Measurements from ENCODE around the gene C9orf43. TPM values are rescaled to one million over a fixed set of nuclear protein-coding genes. Genes with fewer than 3 reads are reported as not detected.
A peak's percentile ranks its signal among the peaks of the same experiment; 100 is the strongest.

Gene C9orf43
- total and polyA plus RNA-seq, 10 of the 15 experiments (the other 5 are each of a cell fraction or from before 2014, with no cell fraction given), result 0.08 to 0.79 (median 0.55) TPM

DNA sequence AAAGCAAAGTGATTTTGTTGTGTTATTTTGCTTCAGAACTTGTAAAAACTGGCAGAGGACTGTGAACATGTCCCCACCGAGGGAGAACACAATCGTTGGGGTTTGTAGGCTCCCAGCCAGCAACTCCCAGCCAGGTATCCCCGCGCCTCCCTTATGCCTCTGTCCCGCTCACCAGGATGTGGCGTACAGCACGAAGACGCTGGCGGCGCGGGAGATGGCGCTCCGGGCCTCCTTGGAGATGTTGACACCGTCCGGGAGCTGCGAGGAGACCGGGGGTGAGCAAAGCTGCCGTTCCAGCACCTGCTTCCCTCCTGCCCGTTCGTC is 702 bp upstream of the C9orf43 start (continued):
- no peak for TF ChIP-seq SPI1 (IDR thresholded peaks at IDR 0.05; ENCODE audit: borderline replicate concordance, insufficient read depth, low read depth, low read length)
- TF ChIP-seq MTA3 (IDR thresholded peaks at IDR 0.05; ENCODE audit: borderline replicate concordance, low read length), result no peak
- no peak for TF ChIP-seq YBX1 (IDR thresholded peaks at IDR 0.05)
- TF ChIP-seq RFX5 (IDR thresholded peaks at IDR 0.05; ENCODE audit: low read depth, low read length), result no peak
- TF ChIP-seq CHD4 (IDR thresholded peaks at IDR 0.05), result no peak
- TF ChIP-seq CEBPB (IDR thresholded peaks at IDR 0.05; ENCODE audit: borderline replicate concordance in 1 of 2, low read depth in 2 of 2, low read length in 2 of 2), result no peak
- no peak for TF ChIP-seq EP300 (IDR thresholded peaks at IDR 0.05; ENCODE audit: borderline replicate concordance in 1 of 2, control insufficient read depth in 1 of 2, low read depth in 2 of 2, low read length in 2 of 2)
- TF ChIP-seq, protein P1, sequence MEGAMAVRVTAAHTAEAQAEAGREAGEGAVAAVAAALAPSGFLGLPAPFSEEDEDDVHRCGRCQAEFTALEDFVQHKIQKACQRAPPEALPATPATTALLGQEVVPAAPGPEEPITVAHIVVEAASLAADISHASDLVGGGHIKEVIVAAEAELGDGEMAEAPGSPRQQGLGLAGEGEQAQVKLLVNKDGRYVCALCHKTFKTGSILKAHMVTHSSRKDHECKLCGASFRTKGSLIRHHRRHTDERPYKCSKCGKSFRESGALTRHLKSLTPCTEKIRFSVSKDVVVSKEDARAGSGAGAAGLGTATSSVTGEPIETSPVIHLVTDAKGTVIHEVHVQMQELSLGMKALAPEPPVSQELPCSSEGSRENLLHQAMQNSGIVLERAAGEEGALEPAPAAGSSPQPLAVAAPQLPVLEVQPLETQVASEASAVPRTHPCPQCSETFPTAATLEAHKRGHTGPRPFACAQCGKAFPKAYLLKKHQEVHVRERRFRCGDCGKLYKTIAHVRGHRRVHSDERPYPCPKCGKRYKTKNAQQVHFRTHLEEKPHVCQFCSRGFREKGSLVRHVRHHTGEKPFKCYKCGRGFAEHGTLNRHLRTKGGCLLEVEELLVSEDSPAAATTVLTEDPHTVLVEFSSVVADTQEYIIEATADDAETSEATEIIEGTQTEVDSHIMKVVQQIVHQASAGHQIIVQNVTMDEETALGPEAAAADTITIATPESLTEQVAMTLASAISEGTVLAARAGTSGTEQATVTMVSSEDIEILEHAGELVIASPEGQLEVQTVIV (IDR thresholded peaks at IDR 0.05; ENCODE audit: borderline replicate concordance, partially characterized antibody), result no peak
- TF ChIP-seq PML (IDR thresholded peaks at IDR 0.05; ENCODE audit: low read length), result no peak

DNA sequence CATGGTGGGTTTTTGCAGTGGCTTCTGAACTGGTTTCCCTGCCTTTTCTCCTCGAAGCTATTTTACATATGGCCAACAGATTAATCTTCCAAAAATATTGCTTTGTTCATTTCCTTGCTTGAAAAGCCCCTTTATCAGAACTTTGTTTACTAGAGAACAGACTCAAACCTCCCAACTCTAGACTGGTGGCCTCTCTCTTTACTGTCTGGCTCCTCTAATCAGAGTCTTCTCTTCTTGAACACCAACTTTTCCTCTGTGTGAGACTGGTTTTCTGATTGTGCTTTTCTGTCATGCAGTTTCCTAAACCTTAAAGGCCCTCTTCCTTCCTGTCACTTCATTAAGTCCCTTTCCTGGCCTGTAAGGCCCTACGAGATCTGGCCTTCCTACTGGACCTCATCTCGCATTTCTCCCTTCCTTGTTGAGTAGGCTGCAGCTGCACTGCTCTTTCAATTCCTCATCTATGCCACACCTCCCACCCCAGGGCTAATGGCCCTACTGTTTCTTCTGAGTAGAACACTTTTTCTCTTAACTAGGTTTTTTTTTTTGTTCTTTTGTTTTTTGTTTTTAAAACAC is 5.7 kb downstream of the C9orf43 start:
- no TSS peak for BruUV-seq (replicated peaks)
- Histone ChIP-seq H3K9me3 (replicated peaks; ENCODE audit: control insufficient read depth, insufficient read depth, low read length) (no peaks in the 10 kb centered on the region), H3K27me3 (replicated peaks in 1 of 2; ENCODE audit: control insufficient read depth in 2 of 2, insufficient read depth in 2 of 2, low read length in 1 of 2) (no peaks in the 10 kb centered on the region), H2AFZ (ENCODE audit: control insufficient read depth, low read depth, low read length) (peak overlapping the region; percentile 78), H3K27ac (ENCODE audit: control insufficient read depth, insufficient read depth) (peak overlapping the region; percentile 69), H3K36me3 (ENCODE audit: control insufficient read depth in 2 of 2, insufficient read depth in 2 of 2, low read length in 1 of 2) (no peaks in the 10 kb centered on the region), H4K20me1 (ENCODE audit: control insufficient read depth, insufficient read depth) (no peaks in the 10 kb centered on the region), H3K4me1 (ENCODE audit: control insufficient read depth, insufficient read depth, low read length) (peaks cover 19% of the 10 kb centered on the region; the same call in 1 of the 2 replicates), H3K79me2 (ENCODE audit: control insufficient read depth, insufficient read depth, low read length) (no peaks in the 10 kb centered on the region), H3K4me2 (ENCODE audit: control insufficient read depth, insufficient read depth) (0 out of 2 replicates have a peak overlapping the region, but pooled peaks have one; percentile 5), H3K9ac (ENCODE audit: control insufficient read depth, insufficient read depth, low read length) (peak overlapping the region; percentile 59), H3K4me3 (no peak overlapping the region)
- 19% methylated on average over 3 of the region's 3 CpGs for WGBS (ENCODE audit: insufficient coverage, insufficient replicate concordance, low lambda C conversion rate, missing lambda C conversion rate)
- ChIA-PET POLR2A (interaction anchor here (0.6 to 0.9 kb wide), 3 partner anchors 100 to 178 kb away, joined by 3 to 4 read pairs (median 4); no protein-coding TSS in a partner anchor), SMC1A (ENCODE audit: uncharacterized antibody, unreplicated experiment) (interaction anchor here (0.8 to 2.2 kb wide), 5 partner anchors 14 to 242 kb away, joined by 3 to 7 read pairs (median 3); partner anchors contain the start of gene ALAD), RAD21 (ENCODE audit: unreplicated experiment) (interaction anchor here (0.6 to 1.3 kb wide), 6 partner anchors 11 to 1281 kb away, joined by 3 to 6 read pairs (median 3); no protein-coding TSS in a partner anchor), CTCF (interaction anchor here (0.6 to 3.3 kb wide), 10 partner anchors 8 to 252 kb away, joined by 3 to 13 read pairs (median 4); partner anchors contain the start of gene ALAD)
- peak; percentile 93 for FAIRE-seq
- in situ Hi-C loops (cut with MboI), result no loop called here
- intact Hi-C loops (cut with micrococcal nuclease; ENCODE audit: unreplicated experiment), result no loop called here
- DNase-seq (ENCODE audit: low read depth, low spot score), result peak; percentile 67
- ATAC-seq, result peak; percentile 99
- no peak for TF ChIP-seq PAX8 (IDR thresholded peaks at IDR 0.05)
- no peak for TF ChIP-seq POLR2AphosphoS2 (IDR thresholded peaks at IDR 0.05; ENCODE audit: low read depth, low read length)
- TF ChIP-seq YY1 (IDR thresholded peaks at IDR 0.05; ENCODE audit: low read depth, low read length), result 0 out of 2 replicates have a peak, but pooled peaks have one; percentile 42
- no peak; the same call in 1 of the 2 replicates for TF ChIP-seq ATF7 (IDR thresholded peaks at IDR 0.05; ENCODE audit: low read depth)
- peak in 1 of 2 experiments; percentile 52; a peak in 1 of 4 replicates for TF ChIP-seq ETV6 (conservative IDR thresholded peaks at IDR 0.05 in 1 of 2, IDR thresholded peaks at IDR 0.05 in 1 of 2; ENCODE audit: borderline replicate concordance in 1 of 2, low read depth in 1 of 2)
- TF ChIP-seq IRF5 (IDR thresholded peaks at IDR 0.05; ENCODE audit: borderline replicate concordance), result no peak
- TF ChIP-seq BACH1 (IDR thresholded peaks at IDR 0.05; ENCODE audit: borderline replicate concordance), result no peak
- TF ChIP-seq ZNF274 (IDR thresholded peaks at IDR 0.05; ENCODE audit: insufficient read depth, insufficient read length), result no peak
- 0 out of 2 replicates have a peak, but pooled peaks have one; percentile 53 for TF ChIP-seq GATAD2B (conservative IDR thresholded peaks at IDR 0.05; ENCODE audit: low read depth)
- TF ChIP-seq MTA3 (IDR thresholded peaks at IDR 0.05; ENCODE audit: borderline replicate concordance, low read length), result no peak; the same call in 1 of the 2 replicates
- TF ChIP-seq SIX5 (IDR thresholded peaks at IDR 0.05; ENCODE audit: low read depth, low read length, severe bottlenecking), result no peak
